HG03575 (cell line): ENCODE data around the gene SYT15B.
"Not testable (repeated sequence)": the region's sequence is repeated elsewhere in the genome, so short reads cannot be mapped to it uniquely, and the experiment has no call there.

Source experiments
- ATAC-seq: cut with Tn5 transposase; IDR thresholded peaks from one replicate; pipeline ENCODE4 v1.9.1; 2021; ENCODE audit not compliant: unreplicated experiment, insufficient number of reproducible peaks, low FRiP score; ENCODE audit errors: extremely low read depth

SYT15B gene

GRCh38 chr10:47763554-47764175 is at the start of gene SYT15B:
SYT15B (minus strand) TSS chr10:47763592; CDS start chr10:47762640, 952 bp downstream.
- not testable (repeated sequence) for ATAC-seq

- not testable (repeated sequence) for ATAC-seq
Observed at GRCh38 chr10:47779590-47779989, 16.2 kb upstream of the SYT15B start.

GRCh38 chr10:47775361-47776231 is 12.2 kb upstream of the SYT15B start:
- not testable (repeated sequence) for ATAC-seq

GRCh38 chr10:47770745-47771144 is 7.4 kb upstream of the SYT15B start:
- ATAC-seq = not testable (repeated sequence)

GRCh38 chr10:47768578-47769115 is 5.3 kb upstream of the SYT15B start:
- ATAC-seq = not testable (repeated sequence)

GRCh38 chr10:47768085-47768484 is 4.7 kb upstream of the SYT15B start:
- ATAC-seq = not testable (repeated sequence)

- not testable (repeated sequence) for ATAC-seq
Observed at GRCh38 chr10:47767236-47767635, 3.8 kb upstream of the SYT15B start.

- ATAC-seq = not testable (repeated sequence)
Observed at GRCh38 chr10:47765232-47765631, 1.8 kb upstream of the SYT15B start.

GRCh38 chr10:47762674-47763553 is 478 bp downstream of the SYT15B start:
- not testable (repeated sequence) for ATAC-seq

- ATAC-seq = not testable (repeated sequence)
Observed at GRCh38 chr10:47758855-47759254, 4.5 kb downstream of the SYT15B start.

GRCh38 chr10:47756169-47756568 is 7.2 kb downstream of the SYT15B start:
- not testable (repeated sequence) for ATAC-seq

- ATAC-seq = not testable (repeated sequence)
Observed at GRCh38 chr10:47753871-47754270, 9.5 kb downstream of the SYT15B start.

GRCh38 chr10:47753176-47753575 is 10.2 kb downstream of the SYT15B start:
- not testable (repeated sequence) for ATAC-seq

- ATAC-seq = not testable (repeated sequence)
Observed at GRCh38 chr10:47751821-47752220, 11.6 kb downstream of the SYT15B start.

- not testable (repeated sequence) for ATAC-seq
Observed at GRCh38 chr10:47750360-47750759, 13.0 kb downstream of the SYT15B start.

- not testable (repeated sequence) for ATAC-seq
Observed at GRCh38 chr10:47746780-47747376, 16.5 kb downstream of the SYT15B start.

- not testable (repeated sequence) for ATAC-seq
Observed at GRCh38 chr10:47744881-47745280, 18.5 kb downstream of the SYT15B start.
